Tibial nerve (tissue), 4 donors: ENCODE measurements around the gene MEGF6. TPM values are rescaled to one million over a fixed set of nuclear protein-coding genes. Genes with fewer than 3 reads are reported as not detected.

Experiments
- DNase-seq, 2 donors: peaks; one replicate each; pipeline ENCODE4 v3.0.0-alpha.2; 2019; ENCODE audit warnings: low spot score in 2 of 2
- H3K27ac ChIP-seq, 4 donors: fragments of 200-600 bp; sonication (generic) in 3 of 4; one replicate each; pipeline ENCODE4 v1.5.1; 2017 to 2019; ENCODE audit warnings: mild to moderate bottlenecking in 1 of 4
- H3K27me3 ChIP-seq, 2 donors: fragments of 200-600 bp; sonication (generic) in 1 of 2; one replicate each; pipeline versions ENCODE4 v1.5.1 to v1.6.0; 2017 to 2019
- H3K36me3 ChIP-seq, 3 donors: fragments of 200-600 bp; sonication (generic); one replicate each; pipeline ENCODE4 v1.5.1; 2018 to 2019
- H3K4me1 ChIP-seq, 4 donors: fragments of 200-600 bp; sonication (generic) in 3 of 4; one replicate each; pipeline ENCODE4 v1.5.1; 2017 to 2019
- H3K4me3 ChIP-seq, 4 donors: fragments of 200-600 bp; sonication (generic) in 3 of 4; one replicate each; pipeline ENCODE4 v1.5.1; 2017 to 2019; ENCODE audit warnings: mild to moderate bottlenecking in 1 of 4, moderate library complexity in 1 of 4
- H3K9me3 ChIP-seq, 4 donors: fragments of 200-600 bp; sonication (generic) in 3 of 4; one replicate each; pipeline ENCODE4 v1.5.1; 2017 to 2019
- CTCF ChIP-seq, 5 experiments: fragments of 200-600 bp in 3 of 5; fragments of 450-650 bp in 2 of 5; sonication (generic) in 3 of 5; IDR thresholded peaks; one replicate each; pipeline ENCODE4 v1.5.1; 2016 to 2019; ENCODE audit warnings: antibody characterized with exemption in 5 of 5, mild to moderate bottlenecking in 3 of 5, moderate library complexity in 2 of 5
- EP300 ChIP-seq, 2 donors: sonication (generic); formaldehyde crosslinking; IDR thresholded peaks; one replicate each; pipeline ENCODE4 v1.6.1; 2017; ENCODE audit warnings: antibody characterized with exemption in 2 of 2, mild to moderate bottlenecking in 1 of 2
- POLR2A ChIP-seq, 2 donors: fragments of 450-650 bp; IDR thresholded peaks; one replicate each; pipeline ENCODE4 v1.6.1; 2017; ENCODE audit warnings: antibody characterized with exemption in 2 of 2, mild to moderate bottlenecking in 2 of 2, moderate library complexity in 2 of 2
- WGBS, 2 donors: methylation state at CpG; one replicate each; pipeline ENCODE4 v1.1.5; 2018; 5-methylcytosine and 5-hydroxymethylcytosine counted together
- total RNA-seq, 4 donors: library from RNA; depleted of rRNA; stranded (reverse); fragments of >200 nt; gene quantifications; one replicate each; pipeline ENCODE4 v1.1.0, GENCODE V29; 2016

MEGF6 gene
- total RNA-seq, 4 donors from 2014 or later, result 25.3 to 63.3 (median 42.8) TPM

- 96 to 97% methylated on average over 4 of the region's 4 CpGs for WGBS, 2 donors
- H3K36me3 ChIP-seq, result peaks cover 0 to 22% (median 0%) of the 10 kb centered on the region in 3 donors
- peaks cover 0 to 18% (median 2%) of the 10 kb centered on the region in 4 donors for H3K4me1 ChIP-seq
- TF ChIP-seq CTCF (IDR thresholded peaks at IDR 0.05), result no peak
- no peak overlapping the region for H3K27ac ChIP-seq
- H3K27me3 ChIP-seq, result no peaks in the 10 kb centered on the region
- no peak overlapping the region for H3K4me3 ChIP-seq
- H3K9me3 ChIP-seq, result peaks cover 0 to 10% (median 0%) of the 10 kb centered on the region in 4 donors
- DNase-seq, result no peak
Measured at GRCh38 chr1:3488432-3488831, 122.9 kb downstream of the MEGF6 start.

GRCh38 chr1:3485016-3485415 is 126.3 kb downstream of the MEGF6 start:
- H3K4me1 ChIP-seq, result peaks cover 0 to 7% (median 0%) of the 10 kb centered on the region in 4 donors
- no peak for DNase-seq
- no peak overlapping the region for H3K4me3 ChIP-seq
- H3K9me3 ChIP-seq, result peaks cover 0 to 10% (median 0%) of the 10 kb centered on the region in 4 donors
- no peak for TF ChIP-seq CTCF (IDR thresholded peaks at IDR 0.05)
- no peak for TF ChIP-seq EP300 (IDR thresholded peaks at IDR 0.05)
- TF ChIP-seq POLR2A (IDR thresholded peaks at IDR 0.05), result no peak
- H3K27ac ChIP-seq, result no peak overlapping the region
- peaks cover 0 to 22% (median 0%) of the 10 kb centered on the region in 3 donors for H3K36me3 ChIP-seq
- 92% methylated on average over 12 to 13 of the region's 14 CpGs for WGBS, 2 donors
- no peaks in the 10 kb centered on the region for H3K27me3 ChIP-seq

DNA sequence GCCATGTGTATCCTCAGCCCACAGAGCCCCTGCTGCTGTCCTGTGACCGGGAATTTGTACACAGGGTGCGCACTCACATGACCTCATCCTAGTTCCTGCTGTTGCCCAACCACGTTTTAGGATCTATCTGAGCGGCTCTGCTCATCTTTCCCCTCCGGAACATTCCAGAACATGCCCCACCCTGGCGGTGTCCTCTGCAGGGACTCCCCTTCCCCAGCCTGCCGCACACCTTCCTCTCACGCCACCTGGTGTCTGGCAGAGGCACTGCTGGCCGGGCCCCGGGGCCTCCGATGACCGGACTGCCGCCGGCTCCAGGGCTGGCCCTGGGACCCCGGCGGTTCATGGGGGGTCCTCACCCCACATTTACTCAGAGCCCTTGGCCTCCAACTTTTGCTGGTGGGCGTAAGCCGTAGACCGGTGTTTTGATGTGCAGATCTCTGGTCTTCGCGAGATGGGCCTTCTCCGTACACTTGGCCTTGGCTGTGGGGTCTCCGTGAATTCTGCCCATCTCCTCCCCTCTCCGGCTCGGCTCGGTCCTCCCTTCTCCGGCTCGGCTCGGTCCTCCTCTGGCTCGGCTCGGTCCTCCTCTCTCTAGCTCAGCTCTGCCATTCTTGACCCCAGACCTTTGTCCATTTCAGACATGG is 127.4 kb downstream of the MEGF6 start:
- TF ChIP-seq EP300 (IDR thresholded peaks at IDR 0.05), result no peak
- TF ChIP-seq POLR2A (IDR thresholded peaks at IDR 0.05), result no peak
- TF ChIP-seq CTCF (IDR thresholded peaks at IDR 0.05), result peak; percentile 82 to 94 (median 89)
- 48 to 50% methylated on average over 31 of the region's 31 CpGs for WGBS, 2 donors

GRCh38 chr1:3483380-3483779 is 127.9 kb downstream of the MEGF6 start:
- Histone ChIP-seq H3K9me3 (peaks cover 0 to 5% (median 0%) of the 10 kb centered on the region in 4 donors), H3K27ac (peak overlapping the region in 1 of 4 donors; percentile 27), H3K36me3 (peaks cover 0 to 19% (median 0%) of the 10 kb centered on the region in 3 donors), H3K4me1 (peaks cover 0 to 7% (median 0%) of the 10 kb centered on the region in 4 donors), H3K27me3 (no peaks in the 10 kb centered on the region), H3K4me3 (no peak overlapping the region)
- no peak for TF ChIP-seq POLR2A (IDR thresholded peaks at IDR 0.05)
- 73 to 78% methylated on average over 12 to 14 of the region's 14 CpGs for WGBS, 2 donors
- DNase-seq, result no peak

More for the DNA sequence above, 127.4 kb downstream of the MEGF6 start:
- peak in 1 of 2 donors; percentile 14 for DNase-seq
- H3K4me1 ChIP-seq, result peaks cover 0 to 7% (median 0%) of the 10 kb centered on the region in 4 donors
- H3K36me3 ChIP-seq, result peaks cover 0 to 19% (median 0%) of the 10 kb centered on the region in 3 donors
- H3K27ac ChIP-seq, result peak overlapping the region in 1 of 4 donors; percentile 27
- H3K9me3 ChIP-seq, result peaks cover 0 to 10% (median 0%) of the 10 kb centered on the region in 4 donors
- no peak overlapping the region for H3K4me3 ChIP-seq
- no peaks in the 10 kb centered on the region for H3K27me3 ChIP-seq

GRCh38 chr1:3482378-3482849 is 128.9 kb downstream of the MEGF6 start:
- no peak for DNase-seq
- no peaks in the 10 kb centered on the region for H3K27me3 ChIP-seq
- peaks cover 0 to 26% (median 0%) of the 10 kb centered on the region in 3 donors for H3K36me3 ChIP-seq
- H3K4me1 ChIP-seq, result peaks cover 0 to 7% (median 0%) of the 10 kb centered on the region in 4 donors
- 35 to 64% methylated on average over 4 to 14 of the region's 18 CpGs for WGBS, 2 donors
- no peak overlapping the region for H3K4me3 ChIP-seq
- no peak overlapping the region for H3K27ac ChIP-seq
- no peak for TF ChIP-seq EP300 (IDR thresholded peaks at IDR 0.05)
- TF ChIP-seq POLR2A (IDR thresholded peaks at IDR 0.05), result no peak
- TF ChIP-seq CTCF (IDR thresholded peaks at IDR 0.05), result no peak
- no peaks in the 10 kb centered on the region for H3K9me3 ChIP-seq
